ENCODE measurements around the gene PTPRS.
A peak's percentile ranks its signal among the peaks of the same experiment; 100 is the strongest.
"Not testable (repeated sequence)": the region's sequence is repeated elsewhere in the genome, so short reads cannot be mapped to it uniquely, and the experiment has no call there.

Gene PTPRS

GRCh38 chr19:5333581-5334365 is 6.8 kb downstream of the PTPRS start:
- DNase-seq (ENCODE audit: low spot score): no peak

GRCh38 chr19:5332501-5332900 is 8.1 kb downstream of the PTPRS start:
- DNase-seq (ENCODE audit: low spot score): no peak

- DNase-seq (ENCODE audit: low spot score): no peak
Measured at GRCh38 chr19:5331790-5332189, 8.8 kb downstream of the PTPRS start.

GRCh38 chr19:5330307-5330720 is 10.3 kb downstream of the PTPRS start:
- DNase-seq (ENCODE audit: low spot score): no peak

GRCh38 chr19:5329141-5329540 is 11.5 kb downstream of the PTPRS start:
- DNase-seq (ENCODE audit: low spot score): no peak

GRCh38 chr19:5328407-5328806 is 12.2 kb downstream of the PTPRS start:
- not testable (repeated sequence) for DNase-seq (ENCODE audit: low spot score)

GRCh38 chr19:5326986-5327623 is 13.5 kb downstream of the PTPRS start:
- DNase-seq (ENCODE audit: low spot score): no peak

- DNase-seq (ENCODE audit: low spot score): no peak
Measured at GRCh38 chr19:5326545-5326944, 14.1 kb downstream of the PTPRS start.

GRCh38 chr19:5324947-5325346 is 15.7 kb downstream of the PTPRS start:
- DNase-seq (ENCODE audit: low spot score): no peak

GRCh38 chr19:5323475-5323811 is 17.2 kb downstream of the PTPRS start:
- DNase-seq (ENCODE audit: low spot score): no peak

- no peak for DNase-seq (ENCODE audit: low spot score)
Measured at GRCh38 chr19:5321851-5322681, 18.5 kb downstream of the PTPRS start.

GRCh38 chr19:5321066-5321642 is 19.5 kb downstream of the PTPRS start:
- no peak for DNase-seq (ENCODE audit: low spot score)

GRCh38 chr19:5319516-5319915 is 21.1 kb downstream of the PTPRS start:
- DNase-seq (ENCODE audit: low spot score): no peak

GRCh38 chr19:5318306-5318705 is 22.3 kb downstream of the PTPRS start:
- no peak for DNase-seq (ENCODE audit: low spot score)

- no peak for DNase-seq (ENCODE audit: low spot score)
Measured at GRCh38 chr19:5317321-5317720, 23.3 kb downstream of the PTPRS start.

GRCh38 chr19:5316138-5316537 is 24.5 kb downstream of the PTPRS start:
- DNase-seq (ENCODE audit: low spot score): no peak

- no peak for DNase-seq (ENCODE audit: low spot score)
Measured at GRCh38 chr19:5314907-5315298, 25.7 kb downstream of the PTPRS start.

GRCh38 chr19:5314012-5314906 is 26.4 kb downstream of the PTPRS start:
- no peak for DNase-seq (ENCODE audit: low spot score)

GRCh38 chr19:5313307-5313706 is 27.3 kb downstream of the PTPRS start:
- no peak for DNase-seq (ENCODE audit: low spot score)

- DNase-seq (ENCODE audit: low spot score): no peak
Measured at GRCh38 chr19:5312058-5312457, 28.6 kb downstream of the PTPRS start.

GRCh38 chr19:5309438-5310204 is 31.0 kb downstream of the PTPRS start:
- DNase-seq (ENCODE audit: low spot score): peak; percentile 33

Data from cerebellar cortex (tissue), 1 donor.